Endothelial cell of umbilical vein (primary cell): ENCODE measurements around the gene CCDC183. TPM values are rescaled to one million over a fixed set of nuclear protein-coding genes. Genes with fewer than 3 reads are reported as not detected.

ENCODE experiments used
- BruUV-seq: library from RNA; stranded (reverse); fragments of 400-500 nt; replicated peaks from 2 replicates; lab custom pipeline; 2021; lab: Mats Ljungman, UMichigan
- CTCF ChIA-PET: fragments of 300-600, 350-600 bp; sonication (Branson Sonifier 250); formaldehyde crosslinking; loops from one replicate; lab custom pipeline; 2021; ENCODE audit warnings: antibody characterized with exemption, inconsistent platforms; lab: Charles Lee
- POLR2A ChIA-PET: fragments of 300-600, 350-600 bp; sonication (Branson Sonifier 250); formaldehyde crosslinking; loops from one replicate; lab custom pipeline; 2021; ENCODE audit warnings: antibody characterized with exemption, inconsistent platforms; lab: Charles Lee
- DNase-seq: peaks from one replicate; pipeline ENCODE4 v3.0.0-alpha.2; 2011; ENCODE audit warnings: low read depth, low spot score
- FAIRE-seq: peaks from 2 replicates; lab custom pipeline; 2011; peaks lifted over from hg19 to GRCh38; lab: Jason Lieb, UNC
- H2AFZ ChIP-seq: 2 replicates; pipeline ENCODE4 v1.6.0; 2012; ENCODE audit warnings: low read depth, low read length, control low read depth, inconsistent platforms
- H3K27ac ChIP-seq: 2 replicates; pipeline ENCODE4 v1.5.1; 2011; ENCODE audit warnings: low read depth, mild to moderate bottlenecking, control low read depth, low read length, moderate library complexity; ENCODE audit not compliant: insufficient read depth
- H3K27me3 ChIP-seq, 2 experiments: 2 replicates each; pipeline versions ENCODE4 v1.6.0 to v1.6.1; 2011; ENCODE audit warnings: low read length in 2 of 2, mixed read lengths in 1 of 2; ENCODE audit not compliant: control insufficient read depth in 2 of 2, insufficient read depth in 2 of 2
- H3K36me3 ChIP-seq, 2 experiments: 2 replicates in 1 of 2; 3 replicates in 1 of 2; pipeline ENCODE4 v1.5.1; 2011; ENCODE audit warnings: low read length in 2 of 2, mild to moderate bottlenecking in 1 of 2, moderate library complexity in 1 of 2; ENCODE audit not compliant: control insufficient read depth in 2 of 2, insufficient read depth in 2 of 2; ENCODE audit errors: extremely low read depth in 1 of 2
- H3K4me1 ChIP-seq: 3 replicates; pipeline ENCODE4 v1.5.1; 2011; ENCODE audit warnings: mild to moderate bottlenecking, low read length; ENCODE audit not compliant: control insufficient read depth, insufficient read depth; ENCODE audit errors: extremely low read depth
- H3K4me2 ChIP-seq: 2 replicates; pipeline ENCODE4 v1.6.1; 2011; ENCODE audit warnings: low read length, control low read depth, mixed read lengths; ENCODE audit not compliant: insufficient read depth
- H3K4me3 ChIP-seq, 3 experiments: fragments of 200-600 bp in 1 of 3; sonication (generic), shearing (Covaris generic) in 1 of 3; replicated peaks in 1 of 3; 2 replicates each; pipeline ENCODE4 v1.5.1; 2011 to 2016; ENCODE audit warnings: control low read depth in 3 of 3, low read length in 3 of 3, mild to moderate bottlenecking in 2 of 3, inconsistent platforms in 1 of 3, low read depth in 1 of 3, moderate library complexity in 1 of 3; ENCODE audit not compliant: insufficient read depth in 1 of 3
- H3K79me2 ChIP-seq: 2 replicates; pipeline ENCODE4 v1.6.0; 2012; ENCODE audit warnings: low read length, inconsistent platforms; ENCODE audit not compliant: control insufficient read depth, insufficient read depth
- H3K9ac ChIP-seq: replicated peaks from 2 replicates; pipeline ENCODE3; 2011; ENCODE audit warnings: low read length, control low read depth; ENCODE audit not compliant: insufficient read depth; ENCODE audit errors: extremely low read depth
- H3K9me1 ChIP-seq: replicated peaks from 3 replicates; pipeline ENCODE4 v1.6.0; 2011; ENCODE audit warnings: mild to moderate bottlenecking, low read length; ENCODE audit not compliant: control insufficient read depth, insufficient read depth; ENCODE audit errors: extremely low read depth
- H3K9me3 ChIP-seq: replicated peaks from 2 replicates; pipeline ENCODE4 v1.5.1; 2012; ENCODE audit warnings: low read length, inconsistent platforms; ENCODE audit not compliant: control insufficient read depth, insufficient read depth
- H4K20me1 ChIP-seq: replicated peaks from 2 replicates; pipeline ENCODE3; 2011; ENCODE audit warnings: mild to moderate bottlenecking, low read length; ENCODE audit not compliant: control insufficient read depth, insufficient read depth; ENCODE audit errors: extremely low read depth
- EZH2 ChIP-seq: IDR thresholded peaks from 2 replicates; pipeline ENCODE4 v1.6.1; 2012; ENCODE audit warnings: borderline replicate concordance, low read depth, mild to moderate bottlenecking, moderate library complexity, low read length, inconsistent platforms; ENCODE audit not compliant: severe bottlenecking
- FOS ChIP-seq: IDR thresholded peaks from 2 replicates; pipeline ENCODE4 v1.6.1; 2011; ENCODE audit warnings: mild to moderate bottlenecking, low read length, moderate library complexity, borderline replicate concordance; ENCODE audit not compliant: insufficient read depth
- GATA2 ChIP-seq: IDR thresholded peaks from 2 replicates; pipeline ENCODE4 v1.7.0; 2011; ENCODE audit warnings: low read depth, mild to moderate bottlenecking, moderate library complexity, mixed read lengths, low read length; ENCODE audit not compliant: insufficient read length, insufficient read depth
- JUN ChIP-seq: IDR thresholded peaks from 2 replicates; pipeline ENCODE4 v1.6.1; 2011; ENCODE audit warnings: borderline replicate concordance, low read depth; ENCODE audit not compliant: insufficient read length, insufficient read depth
- MYC ChIP-seq: IDR thresholded peaks from one replicate; pipeline ENCODE4 v1.6.1; 2011; ENCODE audit warnings: mild to moderate bottlenecking, low read depth, low read length
- POLR2A ChIP-seq: IDR thresholded peaks from 2 replicates; pipeline ENCODE4 v1.6.1; 2012; ENCODE audit warnings: low read depth, mild to moderate bottlenecking, control low read depth, low read length
- POLR2AphosphoS5 ChIP-seq: IDR thresholded peaks from 2 replicates; pipeline ENCODE4 v1.6.1; 2012; ENCODE audit warnings: low read depth, mild to moderate bottlenecking, control low read depth, low read length, moderate library complexity; ENCODE audit not compliant: insufficient read depth
- dilution Hi-C: fragments of 300-500 bp; cut with MboI; formaldehyde crosslinking; loops from one replicate; pipeline ENCODE4 v1.15.0; 2019; ENCODE audit warnings: low sequenced_read_pairs; ENCODE audit not compliant: extremely low pct_ligation_motif_present
- intact Hi-C: fragments of 100-400 bp; cut with micrococcal nuclease; formaldehyde crosslinking; loops from one replicate; pipeline ENCODE4 v1.10.0; 2022
- polyA plus RNA-seq, 4 experiments: library from polyadenylated mRNA; depleted of rRNA in 3 of 4; stranded (reverse) in 3 of 4; unstranded in 1 of 4; fragments of >200 nt; gene quantifications; 2 replicates each; pipeline versions ENCODE4 v1.2.1 to v1.2.3, GENCODE V29; 2011 to 2012; ENCODE audit warnings: missing spikeins in 1 of 4
- total RNA-seq: library from RNA; stranded (reverse); gene quantifications from 2 replicates; pipeline ENCODE4 v1.2.3, GENCODE V29; 2021
- TF ChIP-seq, protein P1 (sequence below), 2 donors: IDR thresholded peaks; 1 replicate in 1 of 2; 2 replicates in 1 of 2; pipeline ENCODE4 v1.5.1; 2011; ENCODE audit warnings: low read length in 2 of 2, mild to moderate bottlenecking in 2 of 2, moderate library complexity in 2 of 2, control low read depth in 1 of 2, inconsistent platforms in 1 of 2, low read depth in 1 of 2; ENCODE audit not compliant: insufficient read depth in 1 of 2; ENCODE audit errors: extremely low read depth in 1 of 2
- TF ChIP-seq, protein P2 (sequence below): IDR thresholded peaks from 2 replicates; pipeline ENCODE4 v1.6.1; 2011; ENCODE audit not compliant: insufficient read depth, insufficient read length

CCDC183 gene
- total and polyA plus RNA-seq, 2 donors (not counting 3 experiments of a cell fraction or from before 2014, with no cell fraction given), result 0.50 TPM; not detected in 1

DNA sequence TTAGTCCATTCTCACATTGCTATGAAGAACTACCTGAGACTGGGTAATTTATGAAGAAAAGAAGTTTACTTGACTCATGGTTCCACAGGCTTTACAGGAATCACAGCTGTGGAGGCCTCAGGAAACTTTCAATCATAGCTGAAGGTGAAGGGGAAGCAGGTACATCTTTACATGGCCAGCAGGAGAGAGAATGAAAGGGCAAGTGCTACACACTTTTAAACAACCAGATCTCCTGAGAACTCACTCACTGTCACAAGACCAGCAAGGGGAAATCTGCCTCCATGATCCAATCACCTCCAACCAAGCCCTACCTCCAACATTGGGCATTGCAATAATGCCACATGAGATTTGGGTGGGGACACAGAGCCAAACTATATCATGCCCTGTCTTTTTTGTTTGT, 44.3 kb upstream of the CCDC183 start:
- dilution Hi-C loops (no loop called here), intact Hi-C loops (no loop called here)
- H3K4me2 ChIP-seq, result no peak overlapping the region
- no peak overlapping the region for H3K4me3 ChIP-seq
- no TSS peak for BruUV-seq
- H3K9ac ChIP-seq, result no peak overlapping the region
- no peaks in the 10 kb centered on the region for H3K79me2 ChIP-seq
- H3K36me3 ChIP-seq, result no peaks in the 10 kb centered on the region
- POLR2A ChIA-PET, result interaction anchor here (0.6 kb wide), 1 partner anchor 24 kb away, joined by 3 read pairs; no protein-coding TSS in a partner anchor
- no peaks in the 10 kb centered on the region for H3K9me1 ChIP-seq
- no peaks in the 10 kb centered on the region for H4K20me1 ChIP-seq
- H3K4me1 ChIP-seq, result no peaks in the 10 kb centered on the region
- no peak overlapping the region for H2AFZ ChIP-seq
- H3K9me3 ChIP-seq, result no peaks in the 10 kb centered on the region
- TF ChIP-seq, protein P1, sequence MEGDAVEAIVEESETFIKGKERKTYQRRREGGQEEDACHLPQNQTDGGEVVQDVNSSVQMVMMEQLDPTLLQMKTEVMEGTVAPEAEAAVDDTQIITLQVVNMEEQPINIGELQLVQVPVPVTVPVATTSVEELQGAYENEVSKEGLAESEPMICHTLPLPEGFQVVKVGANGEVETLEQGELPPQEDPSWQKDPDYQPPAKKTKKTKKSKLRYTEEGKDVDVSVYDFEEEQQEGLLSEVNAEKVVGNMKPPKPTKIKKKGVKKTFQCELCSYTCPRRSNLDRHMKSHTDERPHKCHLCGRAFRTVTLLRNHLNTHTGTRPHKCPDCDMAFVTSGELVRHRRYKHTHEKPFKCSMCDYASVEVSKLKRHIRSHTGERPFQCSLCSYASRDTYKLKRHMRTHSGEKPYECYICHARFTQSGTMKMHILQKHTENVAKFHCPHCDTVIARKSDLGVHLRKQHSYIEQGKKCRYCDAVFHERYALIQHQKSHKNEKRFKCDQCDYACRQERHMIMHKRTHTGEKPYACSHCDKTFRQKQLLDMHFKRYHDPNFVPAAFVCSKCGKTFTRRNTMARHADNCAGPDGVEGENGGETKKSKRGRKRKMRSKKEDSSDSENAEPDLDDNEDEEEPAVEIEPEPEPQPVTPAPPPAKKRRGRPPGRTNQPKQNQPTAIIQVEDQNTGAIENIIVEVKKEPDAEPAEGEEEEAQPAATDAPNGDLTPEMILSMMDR (IDR thresholded peaks at IDR 0.05; ENCODE audit: extremely low read depth in 1 of 2, insufficient read depth in 1 of 2, low read depth in 1 of 2, low read length in 2 of 2), result no peak
- TF ChIP-seq MYC, result no peak
- no peak for TF ChIP-seq POLR2A
- no peak for TF ChIP-seq JUN
- no peak for TF ChIP-seq POLR2AphosphoS5
- TF ChIP-seq FOS, result no peak
- no peak for TF ChIP-seq GATA2
- TF ChIP-seq, protein P2, sequence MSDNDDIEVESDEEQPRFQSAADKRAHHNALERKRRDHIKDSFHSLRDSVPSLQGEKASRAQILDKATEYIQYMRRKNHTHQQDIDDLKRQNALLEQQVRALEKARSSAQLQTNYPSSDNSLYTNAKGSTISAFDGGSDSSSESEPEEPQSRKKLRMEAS, result no peak
- no peak for TF ChIP-seq EZH2
- DNase-seq (no peak), FAIRE-seq (no peak)
- CTCF ChIA-PET, result no interaction called here
- H3K27ac ChIP-seq, result no peak overlapping the region
- peaks cover 3 to 5% of the 10 kb centered on the region in 2 experiments for H3K27me3 ChIP-seq
